Stimulated activated CD4-positive, alpha-beta T cell treated with anti-CD3 and anti-CD28 coated beads, TNF-alpha, amount 100 ng/mL, for 24 hours (primary cell): ENCODE results near the gene HOXA6.

ENCODE experiments used
- DNase-seq, 3 experiments: peaks; one replicate each; pipeline ENCODE4 v3.0.0-alpha.2; 2020; ENCODE audit warnings: low read depth in 3 of 3

Gene HOXA6

DNA sequence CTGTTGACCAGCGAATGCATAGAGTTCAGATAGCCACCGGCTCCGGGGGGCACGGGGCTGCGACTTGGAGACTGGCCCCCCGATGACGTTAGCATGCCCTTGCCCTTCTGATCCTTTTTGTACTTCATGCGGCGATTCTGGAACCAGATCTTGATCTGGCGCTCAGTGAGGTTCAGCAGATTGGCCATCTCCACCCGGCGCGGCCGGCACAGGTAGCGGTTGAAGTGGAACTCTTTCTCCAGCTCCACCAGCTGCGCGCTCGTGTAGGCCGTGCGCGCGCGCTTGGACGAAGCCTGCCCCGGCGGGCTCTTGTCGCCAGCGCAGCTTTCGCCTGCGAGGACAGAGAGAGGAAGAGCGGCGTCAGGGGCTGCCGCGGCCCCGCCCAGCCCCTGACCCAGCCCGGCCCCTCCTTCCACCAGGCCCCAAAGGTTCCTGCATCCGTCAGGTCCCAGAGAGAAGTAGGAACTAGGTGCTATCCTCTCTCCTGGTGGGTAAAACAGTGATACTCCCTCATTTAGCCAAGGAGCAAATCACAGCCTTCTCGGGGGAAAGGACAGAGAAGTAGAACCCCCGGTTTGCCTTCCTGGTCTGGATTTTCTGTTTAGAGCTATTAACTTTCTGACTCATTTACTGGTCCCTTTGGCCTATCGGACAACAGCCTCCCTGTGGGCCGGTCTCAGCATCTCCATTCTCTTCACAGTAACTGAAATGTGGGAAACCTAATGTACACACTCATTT lies 39.0 kb downstream of the HOXA6 start:
- DNase-seq = no peak

GRCh38 chr7:27107391-27108381 lies 39.9 kb downstream of the HOXA6 start:
- no peak for DNase-seq

DNA sequence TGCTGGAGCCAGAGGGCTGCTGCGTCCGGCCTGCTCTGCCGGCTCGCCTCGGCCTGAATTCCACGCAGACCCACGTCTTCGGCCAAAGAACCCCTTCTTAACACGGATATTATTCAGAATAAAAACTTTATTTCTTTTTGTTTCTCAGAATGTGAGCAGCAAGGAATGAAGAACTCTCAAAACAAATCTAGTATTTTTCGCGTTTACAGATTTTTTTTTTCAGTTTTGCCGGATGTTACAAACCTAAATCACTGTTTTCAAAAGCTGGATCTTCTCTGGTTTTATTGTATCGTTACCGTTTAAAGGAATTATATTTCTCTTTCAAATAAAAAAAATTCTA lies 40.7 kb downstream of the HOXA6 start:
- DNase-seq = no peak

GRCh38 chr7:27106181-27106900 lies 41.2 kb downstream of the HOXA6 start:
- DNase-seq = no peak

DNA sequence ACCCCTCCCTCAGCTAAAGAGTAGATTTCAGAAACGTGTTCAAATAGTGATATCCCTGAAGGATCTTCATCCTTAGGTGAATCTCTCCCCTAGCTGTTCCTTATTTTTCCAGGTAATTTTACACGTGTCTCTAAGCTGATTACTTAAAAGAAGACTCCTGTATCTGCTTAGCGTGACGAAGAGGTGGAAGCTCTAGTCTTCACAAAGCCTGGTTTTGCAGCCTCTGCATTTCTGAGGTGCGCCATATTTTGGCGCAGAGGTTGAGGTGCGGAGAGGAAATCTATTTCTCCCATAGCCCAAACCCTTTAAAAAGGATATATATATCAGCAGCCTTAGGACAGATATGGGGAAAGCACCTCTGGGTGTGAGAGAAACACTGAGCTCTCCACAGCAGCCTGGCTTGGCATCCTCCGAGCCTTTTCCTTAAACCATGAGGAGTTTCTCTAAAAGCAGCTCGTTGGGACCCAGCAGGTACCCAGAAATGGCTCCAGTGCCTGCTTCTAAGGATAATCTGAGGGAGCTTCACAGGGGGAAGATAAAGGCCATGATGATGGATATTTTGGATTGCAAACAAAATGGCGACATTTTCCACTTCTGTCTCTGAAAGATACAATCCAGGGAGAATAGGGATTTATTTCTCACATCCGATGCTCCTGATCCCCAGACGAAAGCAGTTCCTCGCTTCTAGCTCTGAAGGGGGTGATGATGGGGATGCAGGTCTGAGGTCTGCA lies 42.1 kb downstream of the HOXA6 start:
- DNase-seq = no peak

- no peak for DNase-seq
These were observed 43.1 kb downstream of the HOXA6 start for GRCh38 chr7:27104341-27105058.

DNA sequence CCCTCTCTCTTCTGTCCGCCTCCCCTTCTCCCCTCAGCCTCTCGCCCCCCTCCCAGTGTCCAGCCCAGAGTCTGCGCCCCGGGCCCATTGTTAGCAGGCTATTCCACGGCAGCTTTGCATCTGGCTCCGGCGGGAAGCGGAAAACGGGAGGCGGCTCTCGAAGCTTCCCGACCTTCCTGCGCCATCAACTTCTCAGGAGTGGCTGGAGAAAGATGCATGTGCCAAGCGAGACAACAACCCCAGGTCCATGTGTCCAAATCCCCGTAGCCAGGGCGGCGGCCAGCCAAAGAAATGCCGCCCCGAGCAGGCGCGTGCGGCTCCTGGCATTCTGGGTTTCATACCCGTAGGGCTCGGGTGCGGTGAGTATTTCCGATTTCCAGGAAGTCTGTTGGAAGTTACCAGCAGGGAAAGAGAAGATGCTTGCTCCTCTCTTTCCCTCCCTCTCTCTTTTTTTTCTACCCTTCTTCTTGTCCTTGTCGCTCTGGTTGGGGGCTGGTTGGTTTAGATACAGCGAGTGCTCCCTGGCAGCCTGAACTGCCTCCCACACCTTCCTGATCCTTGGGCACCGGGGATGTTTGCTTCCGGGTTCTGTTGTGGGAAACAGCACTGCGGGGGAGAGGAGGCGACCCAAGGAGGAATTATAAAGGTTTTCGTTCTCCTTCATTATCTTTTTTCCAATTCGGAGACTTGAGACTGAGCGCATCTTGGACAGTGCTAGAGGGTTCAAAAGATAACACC lies 43.9 kb downstream of the HOXA6 start:
- no peak for DNase-seq

DNA sequence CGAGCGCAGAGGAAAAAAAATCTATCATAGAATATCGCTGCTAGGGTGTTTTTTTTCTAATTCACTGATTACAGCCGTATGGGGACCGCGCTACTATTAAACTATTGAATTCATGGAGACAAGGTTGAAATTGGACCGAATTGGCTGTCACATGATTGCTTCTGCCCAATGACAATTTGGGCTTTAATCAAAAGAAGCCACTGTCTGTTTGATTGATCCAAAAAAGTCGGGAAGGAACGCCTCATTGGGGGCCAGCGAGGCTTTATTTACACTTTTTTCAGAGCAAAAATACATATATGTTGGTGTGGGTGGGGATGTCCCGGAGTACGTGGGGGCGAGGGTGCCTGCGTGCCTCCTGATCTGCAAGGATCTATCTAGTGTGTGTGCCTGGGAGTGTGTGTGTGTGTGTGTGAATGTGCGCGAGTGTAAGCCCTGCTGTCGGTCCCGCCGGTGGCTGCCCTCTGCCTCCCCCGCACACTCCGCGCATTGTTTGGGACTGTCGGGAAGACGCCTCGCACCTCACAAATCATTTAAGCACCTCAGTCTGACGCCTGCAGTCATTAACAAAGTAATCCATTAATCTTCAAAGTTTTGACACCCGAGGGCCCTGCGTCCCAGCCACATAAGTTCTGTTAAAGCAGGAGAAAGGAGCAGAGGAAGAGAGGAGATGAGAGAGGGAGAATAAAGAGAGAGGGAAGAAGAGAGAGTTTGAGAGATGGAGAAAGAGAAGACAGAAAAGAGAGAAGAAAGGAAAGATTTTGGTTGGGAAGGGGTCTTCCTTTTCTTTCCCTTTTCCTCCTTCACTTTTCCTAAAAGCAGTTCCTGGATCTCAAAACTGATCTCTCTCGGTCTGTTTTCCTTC lies 44.8 kb downstream of the HOXA6 start, which contains the start of gene HOXA2:
Gene HOXA2 (minus strand): TSS at position 103 of the 862 bp plus-strand sequence. CDS start 183 bp downstream, outside the sequence.
- no peak for DNase-seq

DNA sequence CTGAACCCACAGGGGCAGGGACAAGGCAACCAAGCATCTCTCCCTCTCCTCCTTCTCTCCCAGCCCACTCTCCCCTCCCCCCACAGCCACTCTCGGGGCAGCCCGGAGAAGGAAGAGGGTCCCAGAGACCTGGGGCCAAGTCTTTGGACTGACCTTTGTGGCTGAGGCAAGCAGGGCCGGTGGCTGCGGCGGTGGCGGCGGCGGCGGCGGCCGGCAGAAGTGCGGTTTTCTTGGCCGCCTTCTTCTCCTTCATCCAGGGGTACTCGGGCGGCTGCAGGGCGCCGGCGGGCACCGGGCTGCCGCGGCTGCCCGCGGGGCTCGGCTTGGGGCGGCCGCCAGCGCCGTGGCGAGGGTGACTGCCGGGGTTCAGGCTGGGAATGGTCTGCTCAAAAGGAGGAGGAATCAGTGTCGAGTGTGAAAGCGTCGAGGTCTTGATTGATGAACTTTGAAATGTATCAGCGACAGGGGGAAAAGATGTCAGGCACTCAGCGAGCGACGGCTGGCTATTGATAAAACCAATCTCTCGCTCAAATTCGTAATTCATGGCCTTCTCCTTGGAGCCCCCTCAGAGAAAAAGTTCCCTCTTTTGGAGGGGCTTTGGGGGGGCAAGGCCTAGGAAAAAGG lies 45.5 kb downstream of the HOXA6 start:
- DNase-seq = no peak

GRCh38 chr7:27101171-27101956 lies 46.2 kb downstream of the HOXA6 start:
- DNase-seq = no peak

GRCh38 chr7:27100694-27101170 lies 46.8 kb downstream of the HOXA6 start:
- no peak for DNase-seq

GRCh38 chr7:27099453-27100370 lies 47.9 kb downstream of the HOXA6 start:
- no peak for DNase-seq

GRCh38 chr7:27098578-27099451 lies 48.8 kb downstream of the HOXA6 start:
- DNase-seq = no peak

- DNase-seq = no peak
These were observed 49.6 kb downstream of the HOXA6 start for GRCh38 chr7:27097686-27098577.
